GM18861 (cell line): Measurements from ENCODE around the gene MYL10.
"Not testable (repeated sequence)": the region's sequence is repeated elsewhere in the genome, so short reads cannot be mapped to it uniquely, and the experiment has no call there.

Experiments used
- ATAC-seq: cut with Tn5 transposase; IDR thresholded peaks from one replicate; pipeline ENCODE4 v1.9.1; 2021; ENCODE audit not compliant: unreplicated experiment

Gene MYL10

GRCh38 chr7:101620991-101621390 is 8.1 kb downstream of the MYL10 start:
- no peak for ATAC-seq

GRCh38 chr7:101620395-101620794 is 8.7 kb downstream of the MYL10 start:
- ATAC-seq = no peak

GRCh38 chr7:101618916-101619315 is 10.2 kb downstream of the MYL10 start:
- ATAC-seq = no peak

- no peak for ATAC-seq
Observed at GRCh38 chr7:101618207-101618839, 10.8 kb downstream of the MYL10 start.

GRCh38 chr7:101617451-101618206 is 11.5 kb downstream of the MYL10 start:
- no peak for ATAC-seq

- no peak for ATAC-seq
Observed at GRCh38 chr7:101615446-101615845, 13.7 kb downstream of the MYL10 start.

- ATAC-seq = no peak
Observed at GRCh38 chr7:101614939-101615302, 14.2 kb downstream of the MYL10 start.

GRCh38 chr7:101614098-101614938 is 14.8 kb downstream of the MYL10 start:
- no peak for ATAC-seq

GRCh38 chr7:101612885-101613515 is 16.1 kb downstream of the MYL10 start:
- no peak for ATAC-seq

GRCh38 chr7:101608772-101609713 is 20.1 kb downstream of the MYL10 start:
- no peak for ATAC-seq

GRCh38 chr7:101606498-101606923 is 22.6 kb downstream of the MYL10 start:
- no peak for ATAC-seq

- ATAC-seq = no peak
Observed at GRCh38 chr7:101605611-101606497, 23.2 kb downstream of the MYL10 start.

GRCh38 chr7:101604934-101605332 is 24.2 kb downstream of the MYL10 start:
- not testable (repeated sequence) for ATAC-seq

GRCh38 chr7:101604331-101604933 is 24.7 kb downstream of the MYL10 start:
- ATAC-seq = no peak

- ATAC-seq = no peak
Observed at GRCh38 chr7:101602484-101603241, 26.4 kb downstream of the MYL10 start.

GRCh38 chr7:101602082-101602481 is 27.0 kb downstream of the MYL10 start:
- ATAC-seq = no peak

GRCh38 chr7:101599787-101600186 is 29.3 kb downstream of the MYL10 start:
- ATAC-seq = no peak
